Measurements from ENCODE around the gene ZNF521.

ZNF521 gene

GRCh38 chr18:25289001-25289631 is 62.9 kb downstream of the ZNF521 start:
- no peaks in the 10 kb centered on the region for H3K4me1 Mint-ChIP-seq
- H3K27me3 Mint-ChIP-seq, result no peaks in the 10 kb centered on the region
- H3K9me3 Mint-ChIP-seq, result no peaks in the 10 kb centered on the region
- ATAC-seq (replicated peaks), result no peak
- DNase-seq, result no peak
- H3K27ac Mint-ChIP-seq, result no peak overlapping the region
- H3K4me3 Mint-ChIP-seq, result no peak overlapping the region
- no peaks in the 10 kb centered on the region for H3K36me3 Mint-ChIP-seq

- H3K27ac Mint-ChIP-seq, result no peak overlapping the region
These were observed 63.5 kb downstream of the ZNF521 start for GRCh38 chr18:25288340-25288938.

GRCh38 chr18:25287106-25287505 is 64.9 kb downstream of the ZNF521 start:
- Mint-ChIP-seq H3K4me3 (no peak overlapping the region), H3K9me3 (no peaks in the 10 kb centered on the region), H3K27me3 (peaks cover 0 to 3% of the 10 kb centered on the region in 2 donors), H3K36me3 (no peaks in the 10 kb centered on the region), H3K4me1 (peaks cover 3 to 5% of the 10 kb centered on the region in 2 donors), H3K27ac (no peak overlapping the region)
- no peak for ATAC-seq (replicated peaks)
- DNase-seq, result no peak

More at GRCh38 chr18:25288340-25288938, 63.5 kb downstream of the ZNF521 start:
- DNase-seq, result no peak
- H3K9me3 Mint-ChIP-seq, result no peaks in the 10 kb centered on the region
- H3K4me3 Mint-ChIP-seq, result no peak overlapping the region
- no peaks in the 10 kb centered on the region for H3K4me1 Mint-ChIP-seq
- ATAC-seq (replicated peaks), result no peak
- no peaks in the 10 kb centered on the region for H3K27me3 Mint-ChIP-seq
- H3K36me3 Mint-ChIP-seq, result no peaks in the 10 kb centered on the region

GRCh38 chr18:25284861-25285550 is 67.0 kb downstream of the ZNF521 start:
- H3K4me3 Mint-ChIP-seq, result no peak overlapping the region
- H3K9me3 Mint-ChIP-seq, result no peaks in the 10 kb centered on the region
- H3K27ac Mint-ChIP-seq, result no peak overlapping the region
- H3K4me1 Mint-ChIP-seq, result peaks cover 8 to 9% of the 10 kb centered on the region in 2 donors
- H3K36me3 Mint-ChIP-seq, result no peaks in the 10 kb centered on the region
- ATAC-seq (replicated peaks) (no peak), DNase-seq (no peak)
- peaks cover 7% of the 10 kb centered on the region in 2 donors for H3K27me3 Mint-ChIP-seq

- H3K4me1 Mint-ChIP-seq, result peaks cover 8 to 10% of the 10 kb centered on the region in 2 donors
- DNase-seq (no peak), ATAC-seq (replicated peaks) (no peak)
- H3K36me3 Mint-ChIP-seq, result no peaks in the 10 kb centered on the region
- H3K27ac Mint-ChIP-seq, result no peak overlapping the region
- H3K4me3 Mint-ChIP-seq, result no peak overlapping the region
- H3K27me3 Mint-ChIP-seq, result peaks cover 7 to 9% of the 10 kb centered on the region in 2 donors
- H3K9me3 Mint-ChIP-seq, result no peaks in the 10 kb centered on the region
These were observed 67.7 kb downstream of the ZNF521 start for GRCh38 chr18:25284281-25284680.

- H3K27me3 Mint-ChIP-seq, result peaks cover 7 to 9% of the 10 kb centered on the region in 2 donors
- no peaks in the 10 kb centered on the region for H3K9me3 Mint-ChIP-seq
- no peaks in the 10 kb centered on the region for H3K36me3 Mint-ChIP-seq
These were observed 68.2 kb downstream of the ZNF521 start for GRCh38 chr18:25283781-25284180.

GRCh38 chr18:25282896-25283703 is 68.9 kb downstream of the ZNF521 start:
- no peak overlapping the region for H3K27ac Mint-ChIP-seq
- DNase-seq (no peak), ATAC-seq (replicated peaks) (no peak)
- peaks cover 8 to 10% of the 10 kb centered on the region in 2 donors for H3K4me1 Mint-ChIP-seq
- H3K9me3 Mint-ChIP-seq, result no peaks in the 10 kb centered on the region
- H3K36me3 Mint-ChIP-seq, result no peaks in the 10 kb centered on the region
- peaks cover 9 to 12% of the 10 kb centered on the region in 2 donors for H3K27me3 Mint-ChIP-seq
- no peak overlapping the region for H3K4me3 Mint-ChIP-seq

More at GRCh38 chr18:25283781-25284180, 68.2 kb downstream of the ZNF521 start:
- ATAC-seq (replicated peaks), result no peak
- Mint-ChIP-seq H3K27ac (no peak overlapping the region), H3K4me1 (peaks cover 8 to 10% of the 10 kb centered on the region in 2 donors), H3K4me3 (no peak overlapping the region)
- no peak for DNase-seq

GRCh38 chr18:25282282-25282681 is 69.7 kb downstream of the ZNF521 start:
- no peak for DNase-seq
- no peak overlapping the region for H3K27ac Mint-ChIP-seq
- peaks cover 8 to 10% of the 10 kb centered on the region in 2 donors for H3K4me1 Mint-ChIP-seq
- H3K9me3 Mint-ChIP-seq, result no peaks in the 10 kb centered on the region
- no peak overlapping the region for H3K4me3 Mint-ChIP-seq
- H3K27me3 Mint-ChIP-seq, result peaks cover 9 to 12% of the 10 kb centered on the region in 2 donors
- peak; percentile 61 to 74 for ATAC-seq (replicated peaks)
- no peaks in the 10 kb centered on the region for H3K36me3 Mint-ChIP-seq

GRCh38 chr18:25281556-25281955 is 70.4 kb downstream of the ZNF521 start:
- Mint-ChIP-seq H3K36me3 (no peaks in the 10 kb centered on the region), H3K4me3 (no peak overlapping the region), H3K9me3 (no peaks in the 10 kb centered on the region), H3K4me1 (peaks cover 8 to 10% of the 10 kb centered on the region in 2 donors), H3K27ac (no peak overlapping the region), H3K27me3 (peaks cover 9 to 12% of the 10 kb centered on the region in 2 donors)
- DNase-seq (no peak), ATAC-seq (replicated peaks) (no peak)

- ATAC-seq (replicated peaks), result no peak
- Mint-ChIP-seq H3K4me1 (peaks cover 8 to 10% of the 10 kb centered on the region in 2 donors), H3K4me3 (no peak overlapping the region), H3K27me3 (peaks cover 9 to 12% of the 10 kb centered on the region in 2 donors), H3K27ac (no peak overlapping the region), H3K36me3 (no peaks in the 10 kb centered on the region), H3K9me3 (no peaks in the 10 kb centered on the region)
- DNase-seq, result no peak
These were observed 72.0 kb downstream of the ZNF521 start for GRCh38 chr18:25279961-25280360.

GRCh38 chr18:25279556-25279955 is 72.4 kb downstream of the ZNF521 start:
- no peak for ATAC-seq (replicated peaks)

GRCh38 chr18:25279133-25279532 is 72.8 kb downstream of the ZNF521 start:
- ATAC-seq (replicated peaks), result no peak
- H3K4me3 Mint-ChIP-seq, result no peak overlapping the region
- H3K9me3 Mint-ChIP-seq, result no peaks in the 10 kb centered on the region
- no peak for DNase-seq
- H3K4me1 Mint-ChIP-seq, result peaks cover 8 to 10% of the 10 kb centered on the region in 2 donors
- H3K27ac Mint-ChIP-seq, result no peak overlapping the region
- no peaks in the 10 kb centered on the region for H3K36me3 Mint-ChIP-seq
- H3K27me3 Mint-ChIP-seq, result peaks cover 9 to 12% of the 10 kb centered on the region in 2 donors

More at GRCh38 chr18:25279556-25279955, 72.4 kb downstream of the ZNF521 start:
- no peak overlapping the region for H3K27ac Mint-ChIP-seq
- H3K4me3 Mint-ChIP-seq, result no peak overlapping the region
- no peaks in the 10 kb centered on the region for H3K36me3 Mint-ChIP-seq
- H3K27me3 Mint-ChIP-seq, result peaks cover 9 to 12% of the 10 kb centered on the region in 2 donors
- peaks cover 8 to 10% of the 10 kb centered on the region in 2 donors for H3K4me1 Mint-ChIP-seq
- DNase-seq, result no peak
- H3K9me3 Mint-ChIP-seq, result no peaks in the 10 kb centered on the region

GRCh38 chr18:25278394-25278793 is 73.6 kb downstream of the ZNF521 start:
- no peaks in the 10 kb centered on the region for H3K9me3 Mint-ChIP-seq

GRCh38 chr18:25275412-25276001 is 76.5 kb downstream of the ZNF521 start:
- Mint-ChIP-seq H3K36me3 (no peaks in the 10 kb centered on the region), H3K27ac (no peak overlapping the region), H3K4me1 (peaks cover 0 to 2% of the 10 kb centered on the region in 2 donors), H3K9me3 (peaks cover 2 to 3% of the 10 kb centered on the region in 2 donors), H3K4me3 (no peak overlapping the region), H3K27me3 (peaks cover 5 to 8% of the 10 kb centered on the region in 2 donors)
- DNase-seq (no peak), ATAC-seq (replicated peaks) (no peak)

More at GRCh38 chr18:25278394-25278793, 73.6 kb downstream of the ZNF521 start:
- DNase-seq (no peak), ATAC-seq (replicated peaks) (no peak)
- Mint-ChIP-seq H3K27me3 (peaks cover 9 to 12% of the 10 kb centered on the region in 2 donors), H3K36me3 (no peaks in the 10 kb centered on the region), H3K4me3 (no peak overlapping the region), H3K27ac (no peak overlapping the region), H3K4me1 (peaks cover 8 to 10% of the 10 kb centered on the region in 2 donors)
